ENCODE measurements around the gene GRB14.

GRB14 gene

DNA sequence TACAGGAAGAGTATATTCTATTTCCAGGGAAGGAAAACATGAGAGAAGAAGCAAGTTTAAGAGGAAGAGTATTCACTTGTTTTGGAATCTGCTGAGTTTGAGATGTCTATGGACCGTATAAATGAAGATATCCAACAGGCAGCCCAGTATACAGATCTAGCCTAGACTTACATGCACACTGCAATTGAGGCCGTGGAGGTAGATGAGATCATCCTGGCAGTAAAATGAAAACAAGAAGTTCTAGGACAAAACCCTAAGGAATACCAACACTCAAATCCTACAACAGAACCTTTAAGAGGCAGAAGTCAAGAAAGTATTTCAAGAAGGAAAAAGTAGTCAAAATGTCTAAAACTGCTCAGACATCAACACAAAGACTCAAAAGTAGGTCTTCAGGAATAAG, 16.0 kb downstream of the GRB14 start:
- no peak for TF ChIP-seq CTCF (IDR thresholded peaks at IDR 0.05; ENCODE audit: insufficient read depth, low read length, missing control alignments)
- DNase-seq (ENCODE audit: low read depth, low spot score): no peak
- ChIA-PET POLR2A (no interaction called here), CTCF (no interaction called here)
- H3K4me3 ChIP-seq (ENCODE audit: low read depth, low read length): no peak overlapping the region

DNA sequence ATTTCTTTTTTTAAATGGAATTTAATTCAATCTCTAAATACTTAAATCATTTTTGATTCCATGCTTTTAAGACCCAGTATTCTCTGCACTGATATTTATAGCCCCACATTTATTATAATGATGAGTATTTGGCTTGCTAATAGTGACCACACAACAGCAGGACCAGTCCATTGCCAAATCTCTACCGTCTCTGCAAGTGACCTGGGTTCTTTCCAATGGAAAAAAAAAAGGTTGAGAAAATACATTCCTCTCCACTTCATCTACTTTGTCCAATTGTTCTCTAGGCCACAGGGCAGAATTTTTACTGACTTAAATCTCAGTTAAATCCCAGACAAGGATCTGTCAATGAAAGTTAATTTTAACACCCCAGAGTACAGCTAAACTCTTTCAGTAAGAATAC, 20.5 kb downstream of the GRB14 start:
- no peak for DNase-seq (ENCODE audit: low read depth, low spot score)
- no peak for TF ChIP-seq CTCF (IDR thresholded peaks at IDR 0.05; ENCODE audit: insufficient read depth, low read length, missing control alignments)
- ChIA-PET CTCF (interaction anchor here (0.9 to 2.5 kb wide), 6 partner anchors 10 to 46 kb away, joined by 3 to 17 read pairs (median 4); no protein-coding TSS in a partner anchor), POLR2A (no interaction called here)
- no peak overlapping the region for H3K4me3 ChIP-seq (ENCODE audit: low read depth, low read length)

- no peak overlapping the region for H3K4me3 ChIP-seq (ENCODE audit: low read depth, low read length)
- POLR2A ChIA-PET: no interaction called here
- TF ChIP-seq CTCF (IDR thresholded peaks at IDR 0.05; ENCODE audit: insufficient read depth, low read length, missing control alignments): peak; percentile 74
- CTCF ChIA-PET: interaction anchor here (0.6 to 2.5 kb wide), 8 partner anchors 9 to 47 kb away, joined by 3 to 17 read pairs (median 4); no protein-coding TSS in a partner anchor
- DNase-seq (ENCODE audit: low read depth, low spot score): peak; percentile 19
These were observed 21.2 kb downstream of the GRB14 start for GRCh38 chr2:164599954-164600589.

DNA sequence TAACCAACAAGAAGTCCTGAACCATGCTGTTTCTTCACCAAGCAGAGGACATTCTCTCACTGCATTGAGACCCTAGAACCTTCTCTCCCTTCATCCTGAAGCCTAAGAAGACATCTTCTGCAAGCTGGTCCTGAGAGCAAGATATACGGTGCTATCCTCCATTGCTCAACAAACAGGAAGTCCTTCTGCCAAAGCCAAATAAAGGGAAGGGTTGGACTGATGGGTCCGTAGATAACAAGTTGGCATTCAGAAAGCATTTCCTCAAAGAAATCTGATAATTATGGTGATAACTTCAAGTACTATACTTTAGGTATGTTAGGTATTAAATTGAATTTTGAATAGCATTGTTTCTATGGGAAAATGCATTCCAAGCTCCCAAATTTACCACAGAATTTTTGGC, 23.3 kb downstream of the GRB14 start:
- ChIA-PET CTCF (interaction anchor here (1.0 to 3.0 kb wide), 4 partner anchors 9 to 120 kb away, joined by 3 to 29 read pairs (median 6); no protein-coding TSS in a partner anchor), POLR2A (no interaction called here)
- no peak for TF ChIP-seq CTCF (IDR thresholded peaks at IDR 0.05; ENCODE audit: insufficient read depth, low read length, missing control alignments)
- no peak for DNase-seq (ENCODE audit: low read depth, low spot score)
- H3K4me3 ChIP-seq (ENCODE audit: low read depth, low read length): no peak overlapping the region

DNA sequence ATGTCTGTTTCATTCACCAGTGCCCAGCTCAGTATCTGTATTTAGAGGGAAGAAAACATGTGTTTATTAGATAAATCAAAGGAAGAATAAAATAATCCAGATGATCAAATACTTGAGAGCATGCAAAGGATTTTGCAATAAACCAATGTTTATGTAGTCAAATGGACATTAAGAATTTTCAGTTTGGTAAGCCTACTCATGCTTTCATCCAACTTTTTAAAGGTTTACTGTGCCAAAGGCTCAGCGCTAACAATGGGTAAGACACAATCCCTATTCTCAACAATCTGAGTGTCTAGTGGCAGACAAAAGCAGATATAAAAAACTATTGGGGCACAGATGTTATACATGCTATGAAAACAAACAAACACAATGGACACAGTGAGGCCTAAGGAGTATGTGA, 26.3 kb downstream of the GRB14 start:
- DNase-seq (ENCODE audit: low read depth, low spot score): no peak
- no peak overlapping the region for H3K4me3 ChIP-seq (ENCODE audit: low read depth, low read length)
- POLR2A ChIA-PET: no interaction called here
- TF ChIP-seq CTCF (IDR thresholded peaks at IDR 0.05; ENCODE audit: insufficient read depth, low read length, missing control alignments): no peak
- CTCF ChIA-PET: interaction anchor here (0.7 to 1.4 kb wide), 2 partner anchors 10 to 26 kb away, joined by 3 read pairs; no protein-coding TSS in a partner anchor

- TF ChIP-seq CTCF (IDR thresholded peaks at IDR 0.05; ENCODE audit: insufficient read depth, low read length, missing control alignments): no peak
- ChIA-PET CTCF (interaction anchor here (1.4 kb wide), 1 partner anchor 9 kb away, joined by 3 read pairs; no protein-coding TSS in a partner anchor), POLR2A (no interaction called here)
- no peak overlapping the region for H3K4me3 ChIP-seq (ENCODE audit: low read depth, low read length)
- DNase-seq (ENCODE audit: low read depth, low spot score): no peak
These were observed 27.3 kb downstream of the GRB14 start for GRCh38 chr2:164593959-164594358.
